ENCODE data around the gene PFN4. TPM values are rescaled to one million over a fixed set of nuclear protein-coding genes. Genes with fewer than 3 reads are reported as not detected.

Gene PFN4, protein sequence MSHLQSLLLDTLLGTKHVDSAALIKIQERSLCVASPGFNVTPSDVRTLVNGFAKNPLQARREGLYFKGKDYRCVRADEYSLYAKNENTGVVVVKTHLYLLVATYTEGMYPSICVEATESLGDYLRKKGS
- 0.28 TPM in 1 of 2 replicates, not detected in the other for total RNA-seq (2014; rRNA removed; shearing (Covaris generic))
- not detected in 2 replicates for polyA plus RNA-seq (2016; fragmentation: Nextera tagmentation; extraction: Ambion mirVana)
- long read RNA-seq, partial matches to known transcripts = 1 of 1 reads
- long read RNA-seq, other reads (novel, unspliced or antisense) = 0 of 1 reads

DNA sequence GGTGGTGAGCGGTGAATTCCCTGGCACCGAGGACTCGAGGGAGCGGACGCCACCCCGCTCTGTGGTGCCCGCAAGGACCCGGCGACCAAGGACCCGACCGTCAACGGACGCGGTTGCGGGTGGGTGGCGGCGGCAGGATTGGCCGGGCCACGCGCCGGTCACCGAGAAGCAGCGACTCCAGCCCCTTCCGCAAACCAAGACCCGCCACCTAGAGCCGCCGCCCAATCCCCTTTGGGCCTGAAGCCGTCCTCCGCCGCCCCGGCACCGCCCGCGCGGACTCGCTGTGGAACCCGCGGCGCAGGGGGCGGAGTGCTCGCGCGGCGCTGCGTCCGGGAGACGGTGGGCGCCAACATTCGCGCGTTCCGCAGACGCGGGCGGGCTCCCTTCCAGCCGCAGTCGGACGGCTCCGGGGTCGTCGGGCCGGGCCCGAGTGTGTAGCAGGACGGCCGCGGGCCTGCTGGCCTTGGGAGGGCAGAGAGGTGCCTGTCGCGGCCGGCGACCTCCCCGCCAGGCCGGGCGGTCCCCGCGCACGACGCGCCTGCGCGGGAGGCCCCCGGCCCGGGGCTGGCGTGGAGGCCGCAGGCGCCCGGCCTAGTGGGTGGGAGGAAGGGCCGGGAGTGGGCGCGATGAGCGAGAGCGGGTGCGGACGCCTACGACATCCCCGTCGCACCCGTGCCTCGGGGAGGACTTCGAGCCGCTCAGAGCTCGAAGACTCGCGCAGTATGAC, at the start of gene PFN4, which contains the start of gene FAM228B:
PFN4 (minus strand) TSS at position 140 of the 727 bp plus-strand sequence. CDS start 799 bp downstream, outside the sequence.
FAM228B (plus strand) TSS at position 275 of the 727 bp plus-strand sequence. CDS start 893 bp downstream, outside the sequence.
- H3K27me3 Mint-ChIP-seq (ENCODE audit: insufficient read depth, low read depth, poor library complexity) = peaks cover 2% of the 10 kb centered on the region
- Histone ChIP-seq H3K36me3 (ENCODE audit: insufficient read depth) (no peaks in the 10 kb centered on the region), H4K20me1 (replicated peaks; ENCODE audit: insufficient read depth) (no peaks in the 10 kb centered on the region), H3K27ac (ENCODE audit: low read depth) (no peak within 1 kb of the TSS), H3K27me3 (ENCODE audit: insufficient read depth) (peaks cover 11% of the 10 kb centered on the region), H2AFZ (peak within 1 kb of the TSS; percentile 96), H3K79me2 (replicated peaks; ENCODE audit: insufficient read depth) (no peaks in the 10 kb centered on the region), H3F3A (replicated peaks; ENCODE audit: low read depth) (no peaks in the 10 kb centered on the region), H3K4me1 (ENCODE audit: insufficient read depth) (peaks cover 24% of the 10 kb centered on the region), H3K9me2 (ENCODE audit: insufficient read depth) (no peaks in the 10 kb centered on the region), H3K4me3 (peak within 1 kb of the TSS; percentile 64), H3K4me2 (peak within 1 kb of the TSS; percentile 89)
- no peaks in the 10 kb centered on the region for H3K9me3 Mint-ChIP-seq
- DNase-seq (ENCODE audit: low spot score) (peak; percentile 86), ATAC-seq (peak; percentile 91)
- TF ChIP-seq NANOG (IDR thresholded peaks at IDR 0.05; ENCODE audit: borderline replicate concordance) (no peak), POLR2AphosphoS5 (IDR thresholded peaks at IDR 0.05; ENCODE audit: low read depth) (peak; percentile 78)
- peak within 1 kb of the TSS; percentile 80 for H3K4me3 Mint-ChIP-seq
- H3K36me3 Mint-ChIP-seq (ENCODE audit: low read depth) = no peaks in the 10 kb centered on the region
- no peak within 1 kb of the TSS for H3K27ac Mint-ChIP-seq
- H3K4me1 Mint-ChIP-seq = peaks cover 23% of the 10 kb centered on the region

- no peaks in the 10 kb centered on the region for H3K9me2 ChIP-seq (ENCODE audit: insufficient read depth)
- no peak for ATAC-seq
- H3K4me3 ChIP-seq = no peak overlapping the region
- H3K4me1 Mint-ChIP-seq = peaks cover 10% of the 10 kb centered on the region; the same call in 2 of the 3 replicates
- no peaks in the 10 kb centered on the region for H3K36me3 ChIP-seq (ENCODE audit: insufficient read depth)
- H3K27ac Mint-ChIP-seq = no peak overlapping the region
- H3K27ac ChIP-seq (ENCODE audit: low read depth) = no peak overlapping the region
- no peaks in the 10 kb centered on the region for H3K79me2 ChIP-seq (replicated peaks; ENCODE audit: insufficient read depth)
- H3F3A ChIP-seq (replicated peaks; ENCODE audit: low read depth) = no peaks in the 10 kb centered on the region; the same call in 1 of the 2 replicates
- peaks cover 6% of the 10 kb centered on the region; the same call in 1 of the 2 replicates for H3K27me3 ChIP-seq (ENCODE audit: insufficient read depth)
- no peak overlapping the region for H3K4me2 ChIP-seq
- no peak for DNase-seq (ENCODE audit: low spot score)
- no peak overlapping the region for H2AFZ ChIP-seq
- H3K4me1 ChIP-seq (ENCODE audit: insufficient read depth) = no peaks in the 10 kb centered on the region; the same call in 1 of the 2 replicates
- no peaks in the 10 kb centered on the region for H3K36me3 Mint-ChIP-seq (ENCODE audit: low read depth)
- H3K9me3 Mint-ChIP-seq = no peaks in the 10 kb centered on the region
- H4K20me1 ChIP-seq (replicated peaks; ENCODE audit: insufficient read depth) = no peaks in the 10 kb centered on the region
- H3K4me3 Mint-ChIP-seq = no peak overlapping the region
- H3K27me3 Mint-ChIP-seq (ENCODE audit: insufficient read depth, low read depth, poor library complexity) = peaks cover 10% of the 10 kb centered on the region
- TF ChIP-seq ZNF114 (CRISPR knock-in tag; IDR thresholded peaks at IDR 0.05) (no peak), REST (IDR thresholded peaks at IDR 0.05; ENCODE audit: unreplicated experiment) (no peak), EZH2phosphoT487 (IDR thresholded peaks at IDR 0.05; ENCODE audit: unreplicated experiment) (no peak), CREB1 (CRISPR knock-in tag; IDR thresholded peaks at IDR 0.05; ENCODE audit: low read depth) (no peak), STAT1 (IDR thresholded peaks at IDR 0.05; ENCODE audit: unreplicated experiment) (no peak), ZNF331 (CRISPR knock-in tag; IDR thresholded peaks at IDR 0.05; ENCODE audit: low read depth) (no peak), POLR2AphosphoS5 (IDR thresholded peaks at IDR 0.05; ENCODE audit: low read depth) (no peak), EZH2 (IDR thresholded peaks at IDR 0.05; ENCODE audit: low read depth, unreplicated experiment) (no peak), NANOG (IDR thresholded peaks at IDR 0.05; ENCODE audit: borderline replicate concordance) (no peak)
- TF ChIP-seq, protein P1, sequence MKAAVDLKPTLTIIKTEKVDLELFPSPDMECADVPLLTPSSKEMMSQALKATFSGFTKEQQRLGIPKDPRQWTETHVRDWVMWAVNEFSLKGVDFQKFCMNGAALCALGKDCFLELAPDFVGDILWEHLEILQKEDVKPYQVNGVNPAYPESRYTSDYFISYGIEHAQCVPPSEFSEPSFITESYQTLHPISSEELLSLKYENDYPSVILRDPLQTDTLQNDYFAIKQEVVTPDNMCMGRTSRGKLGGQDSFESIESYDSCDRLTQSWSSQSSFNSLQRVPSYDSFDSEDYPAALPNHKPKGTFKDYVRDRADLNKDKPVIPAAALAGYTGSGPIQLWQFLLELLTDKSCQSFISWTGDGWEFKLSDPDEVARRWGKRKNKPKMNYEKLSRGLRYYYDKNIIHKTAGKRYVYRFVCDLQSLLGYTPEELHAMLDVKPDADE (IDR thresholded peaks at IDR 0.05) = no peak
- TF ChIP-seq, protein P2, sequence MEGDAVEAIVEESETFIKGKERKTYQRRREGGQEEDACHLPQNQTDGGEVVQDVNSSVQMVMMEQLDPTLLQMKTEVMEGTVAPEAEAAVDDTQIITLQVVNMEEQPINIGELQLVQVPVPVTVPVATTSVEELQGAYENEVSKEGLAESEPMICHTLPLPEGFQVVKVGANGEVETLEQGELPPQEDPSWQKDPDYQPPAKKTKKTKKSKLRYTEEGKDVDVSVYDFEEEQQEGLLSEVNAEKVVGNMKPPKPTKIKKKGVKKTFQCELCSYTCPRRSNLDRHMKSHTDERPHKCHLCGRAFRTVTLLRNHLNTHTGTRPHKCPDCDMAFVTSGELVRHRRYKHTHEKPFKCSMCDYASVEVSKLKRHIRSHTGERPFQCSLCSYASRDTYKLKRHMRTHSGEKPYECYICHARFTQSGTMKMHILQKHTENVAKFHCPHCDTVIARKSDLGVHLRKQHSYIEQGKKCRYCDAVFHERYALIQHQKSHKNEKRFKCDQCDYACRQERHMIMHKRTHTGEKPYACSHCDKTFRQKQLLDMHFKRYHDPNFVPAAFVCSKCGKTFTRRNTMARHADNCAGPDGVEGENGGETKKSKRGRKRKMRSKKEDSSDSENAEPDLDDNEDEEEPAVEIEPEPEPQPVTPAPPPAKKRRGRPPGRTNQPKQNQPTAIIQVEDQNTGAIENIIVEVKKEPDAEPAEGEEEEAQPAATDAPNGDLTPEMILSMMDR (conservative IDR thresholded peaks at IDR 0.05; ENCODE audit: low read depth in 2 of 2) = no peak
Observed at GRCh38 chr2:24169023-24169422, 45.9 kb upstream of the PFN4 start.

Data from GM23338 (cell line).